Activated CD8-positive, alpha-beta memory T cell treated with anti-CD3 and anti-CD28 coated beads, Interleukin-2, amount 50 U/mL, for 1 hour (primary cell): ENCODE results near the gene UBE2L5.

Source experiments
- DNase-seq: peaks from one replicate; pipeline ENCODE4 v3.0.0-alpha.2; 2020; ENCODE audit errors: extremely low read depth

Gene UBE2L5

GRCh38 chr13:30404207-30404606 lies 18.1 kb upstream of the UBE2L5 start:
- no peak for DNase-seq

- no peak for DNase-seq
These were observed 15.4 kb upstream of the UBE2L5 start for GRCh38 chr13:30406779-30407416.

GRCh38 chr13:30408319-30409101 lies 13.8 kb upstream of the UBE2L5 start:
- peak; percentile 70 for DNase-seq

GRCh38 chr13:30409886-30410704 lies 12.2 kb upstream of the UBE2L5 start:
- DNase-seq, result no peak

GRCh38 chr13:30410705-30411125 lies 11.6 kb upstream of the UBE2L5 start:
- no peak for DNase-seq

- DNase-seq, result no peak
These were observed 9.9 kb upstream of the UBE2L5 start for GRCh38 chr13:30412346-30412745.

- DNase-seq, result no peak
These were observed 8.5 kb upstream of the UBE2L5 start for GRCh38 chr13:30413842-30414241.

- no peak for DNase-seq
These were observed 6.8 kb upstream of the UBE2L5 start for GRCh38 chr13:30415430-30416030.

GRCh38 chr13:30416471-30416870 lies 5.8 kb upstream of the UBE2L5 start:
- no peak for DNase-seq

GRCh38 chr13:30418075-30418716 lies 4.1 kb upstream of the UBE2L5 start:
- no peak for DNase-seq

- DNase-seq, result no peak
These were observed 3.4 kb upstream of the UBE2L5 start for GRCh38 chr13:30418717-30419459.

- DNase-seq, result no peak
These were observed 920 bp upstream of the UBE2L5 start for GRCh38 chr13:30421093-30422053.

- DNase-seq, result no peak
These were observed 1.6 kb downstream of the UBE2L5 start for GRCh38 chr13:30423891-30424290.

- DNase-seq, result no peak
These were observed 6.9 kb downstream of the UBE2L5 start for GRCh38 chr13:30429235-30429634.

- DNase-seq, result no peak
These were observed 7.7 kb downstream of the UBE2L5 start for GRCh38 chr13:30429721-30430694.

- DNase-seq, result no peak
These were observed 9.1 kb downstream of the UBE2L5 start for GRCh38 chr13:30431269-30431940.

GRCh38 chr13:30435911-30436451 lies 13.7 kb downstream of the UBE2L5 start:
- no peak for DNase-seq

GRCh38 chr13:30437177-30437576 lies 14.9 kb downstream of the UBE2L5 start:
- DNase-seq, result no peak
